Omental fat pad (tissue), 4 donors: ENCODE results near the gene ATG10. TPM values are rescaled to one million over a fixed set of nuclear protein-coding genes. Genes with fewer than 3 reads are reported as not detected.
A peak's percentile ranks its signal among the peaks of the same experiment; 100 is the strongest.

Source experiments
- ATAC-seq: fragments of 150-250 bp; one replicate; pipeline ENCODE4 v1.9.1; 2016; ENCODE audit warnings: mild to moderate bottlenecking, moderate library complexity; ENCODE audit not compliant: low FRiP score
- DNase-seq: peaks from one replicate; pipeline ENCODE4 v3.0.0-alpha.2; 2019; ENCODE audit warnings: low spot score
- CTCF ChIP-seq, 3 donors: fragments of 450-650 bp; IDR thresholded peaks; one replicate each; pipeline ENCODE4 v1.5.1; 2016 to 2017; ENCODE audit warnings: antibody characterized with exemption in 3 of 3, mild to moderate bottlenecking in 3 of 3, moderate library complexity in 2 of 3
- total RNA-seq, 4 donors: library from RNA; depleted of rRNA; stranded (reverse); fragments of >200 nt; gene quantifications; one replicate each; pipeline ENCODE4 v1.1.0, GENCODE V29; 2016

Gene ATG10
- total RNA-seq = 10 to 100 TPM in 1 of 4 donors, 1 to 10 TPM in 3; 2.4 to 18.4 (median 5.2) TPM

- TF ChIP-seq CTCF (IDR thresholded peaks at IDR 0.05) = no peak
- ATAC-seq (peak; percentile 100), DNase-seq (peak; percentile 57)
Measured at GRCh38 chr5:81971712-81972491, at the start of gene ATG10. Gene ATG10, plus strand, starts transcription at chr5:81972023. Its CDS starts 15,548 bp downstream, at chr5:81987571.

- no peak for ATAC-seq
- no peak for TF ChIP-seq CTCF (IDR thresholded peaks at IDR 0.05)
Measured at GRCh38 chr5:81922854-81923279, 49.0 kb upstream of the ATG10 start.

GRCh38 chr5:81924442-81924841, 47.4 kb upstream of the ATG10 start:
- DNase-seq (no peak), ATAC-seq (no peak)
- TF ChIP-seq CTCF (IDR thresholded peaks at IDR 0.05) = no peak

More at GRCh38 chr5:81922854-81923279, 49.0 kb upstream of the ATG10 start:
- DNase-seq = no peak

GRCh38 chr5:81925009-81925408, 46.8 kb upstream of the ATG10 start:
- ATAC-seq = no peak
- TF ChIP-seq CTCF (IDR thresholded peaks at IDR 0.05) = no peak
- DNase-seq = no peak

DNA sequence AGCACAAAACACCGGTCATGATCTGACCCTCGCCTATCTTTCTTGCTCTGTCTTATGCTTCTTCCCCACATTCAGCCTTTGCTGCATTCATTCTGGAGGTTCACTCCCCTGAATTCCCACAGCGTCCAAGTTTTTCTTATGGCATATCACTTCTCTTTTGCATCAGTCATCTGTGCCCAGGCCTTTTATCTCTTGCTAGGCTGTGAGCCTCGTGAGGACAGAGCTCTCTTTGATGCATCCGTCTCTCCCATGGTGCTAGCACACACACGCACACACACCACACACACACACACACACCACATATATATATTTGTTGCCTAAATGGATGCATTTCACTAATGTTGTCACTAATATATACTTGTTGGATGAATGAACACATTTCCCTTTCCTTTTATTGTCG, 45.8 kb upstream of the ATG10 start:
- ATAC-seq = no peak
- no peak for TF ChIP-seq CTCF (IDR thresholded peaks at IDR 0.05)

DNA sequence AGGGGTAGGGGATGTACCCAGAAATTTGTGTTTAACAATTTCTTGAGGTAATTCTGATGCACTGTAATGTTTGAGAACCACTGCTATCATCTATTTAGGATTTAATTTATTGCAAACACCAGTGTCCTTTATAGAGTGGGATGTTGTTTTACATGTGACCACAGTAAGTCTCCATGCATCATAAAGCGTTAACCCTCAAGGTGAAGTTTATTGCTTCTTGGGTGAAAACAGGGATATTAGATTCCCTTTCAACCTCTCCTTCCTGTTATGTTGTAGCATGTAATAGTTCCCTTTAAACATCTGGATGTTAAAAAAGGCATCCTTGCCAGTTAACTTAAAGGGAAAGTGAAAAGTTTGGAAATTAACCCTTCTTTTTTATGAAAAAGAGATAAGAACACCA, 35.8 kb upstream of the ATG10 start:
- no peak for ATAC-seq
- no peak for TF ChIP-seq CTCF (IDR thresholded peaks at IDR 0.05)
- no peak for DNase-seq

More for the DNA sequence above, 45.8 kb upstream of the ATG10 start:
- no peak for DNase-seq

DNA sequence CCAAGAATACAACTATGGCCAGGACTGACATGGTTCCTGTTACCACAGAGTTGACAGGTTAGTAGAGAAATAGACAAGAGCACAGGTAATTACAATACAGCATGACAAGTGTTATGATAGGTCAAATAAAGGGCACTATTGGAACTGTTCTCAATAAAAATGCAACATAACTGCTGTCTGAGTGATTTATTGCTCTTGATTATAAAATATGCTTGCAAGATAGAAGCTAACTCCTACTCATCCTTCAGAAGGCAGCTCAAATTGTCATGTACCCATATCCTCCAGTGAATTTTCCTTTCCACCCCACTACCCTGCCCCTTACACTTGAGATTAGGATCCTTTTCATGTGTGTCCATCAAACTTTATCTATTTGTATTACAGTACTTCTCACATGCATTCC, 35.1 kb upstream of the ATG10 start:
- TF ChIP-seq CTCF (IDR thresholded peaks at IDR 0.05) = no peak
- ATAC-seq (no peak), DNase-seq (no peak)
